NK-92 treated with Interleukin-12 subunit alpha and Interleukin-12 subunit beta, amount 100 ng/mL, for 24 hours (cell line): ENCODE data around the gene MARS1.

Experiments used
- DNase-seq: peaks from one replicate; lab custom pipeline; 2025; lab: John Stamatoyannopoulos, UW

The MARS1 gene

DNA sequence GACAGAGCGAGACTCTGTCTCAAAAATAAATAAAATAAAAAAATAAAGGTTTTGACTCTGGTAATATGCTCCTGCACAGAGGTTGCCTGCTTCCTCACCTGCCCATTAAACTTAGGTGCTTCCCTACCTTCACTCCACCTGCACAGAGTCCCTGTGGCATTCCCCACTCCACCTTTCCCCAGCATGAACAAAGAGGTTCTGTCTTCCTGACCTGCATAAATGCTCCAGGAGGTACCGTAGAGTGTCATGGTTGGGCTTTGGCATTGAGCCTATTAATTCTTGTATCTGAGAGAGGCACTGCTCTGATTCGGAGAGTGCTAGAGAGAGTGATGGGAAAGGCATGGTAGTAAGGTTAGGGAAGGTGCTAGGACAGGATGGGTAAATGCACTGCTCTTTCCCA is 14.5 kb upstream of the MARS1 start:
- no peak for DNase-seq

DNA sequence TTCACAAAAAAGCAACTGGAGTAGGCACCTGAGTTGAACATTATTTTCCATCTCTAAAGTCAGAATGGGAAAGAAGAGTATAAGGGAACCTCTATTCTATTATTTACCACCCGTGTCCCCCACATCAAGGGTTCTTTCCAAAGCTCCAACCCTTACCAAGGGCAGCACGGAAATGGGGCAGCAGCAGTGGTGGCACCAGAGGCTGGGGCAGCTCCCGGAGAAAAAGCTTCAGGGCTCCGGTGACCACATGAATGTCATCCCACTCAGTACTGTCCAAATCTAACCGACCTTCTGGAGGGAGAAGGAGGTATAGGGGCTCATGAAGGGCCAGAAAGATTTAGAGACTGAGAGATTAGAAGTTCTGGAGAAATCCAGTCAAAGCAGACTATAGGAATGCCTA is 14.0 kb upstream of the MARS1 start:
- DNase-seq = no peak

DNA sequence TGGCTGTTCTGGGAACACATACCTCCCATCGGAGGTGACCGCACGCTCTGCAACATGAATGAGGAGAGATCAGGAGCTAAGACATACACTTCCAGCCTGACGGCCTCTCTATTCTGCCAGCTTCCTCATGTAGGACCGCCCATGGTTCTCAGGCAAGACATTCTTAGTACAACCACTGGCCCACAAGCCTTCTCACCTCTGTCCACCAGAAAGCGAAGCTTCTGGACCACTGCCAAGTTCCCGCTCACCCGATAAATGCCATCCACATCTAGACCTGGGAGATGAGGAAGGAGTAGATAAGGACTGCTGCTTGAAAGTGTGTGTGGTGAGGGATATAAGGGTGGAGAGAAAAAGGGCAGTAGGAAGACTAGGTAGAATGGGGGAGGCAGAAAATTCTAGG is 13.4 kb upstream of the MARS1 start:
- no peak for DNase-seq

DNA sequence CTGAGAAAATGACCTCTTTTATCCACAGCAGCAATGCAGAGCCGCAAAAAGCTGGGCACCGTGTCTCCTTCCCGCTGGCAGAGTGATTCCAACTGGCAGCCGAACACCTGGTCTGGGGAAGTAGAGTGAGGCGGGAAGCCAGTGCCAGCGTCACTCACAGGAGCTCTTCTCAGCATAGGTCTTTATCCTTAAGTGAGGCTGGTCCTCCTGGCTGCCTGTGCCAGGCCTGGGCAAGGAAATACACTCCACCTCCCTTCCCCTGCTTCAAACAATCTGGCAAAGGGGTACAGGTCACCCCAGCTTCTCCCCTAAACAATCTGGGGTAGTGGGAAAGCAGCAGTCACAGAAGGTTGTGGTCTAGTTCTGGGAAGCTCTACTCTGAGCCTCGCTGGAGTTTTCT is 13.0 kb upstream of the MARS1 start:
- no peak for DNase-seq

DNA sequence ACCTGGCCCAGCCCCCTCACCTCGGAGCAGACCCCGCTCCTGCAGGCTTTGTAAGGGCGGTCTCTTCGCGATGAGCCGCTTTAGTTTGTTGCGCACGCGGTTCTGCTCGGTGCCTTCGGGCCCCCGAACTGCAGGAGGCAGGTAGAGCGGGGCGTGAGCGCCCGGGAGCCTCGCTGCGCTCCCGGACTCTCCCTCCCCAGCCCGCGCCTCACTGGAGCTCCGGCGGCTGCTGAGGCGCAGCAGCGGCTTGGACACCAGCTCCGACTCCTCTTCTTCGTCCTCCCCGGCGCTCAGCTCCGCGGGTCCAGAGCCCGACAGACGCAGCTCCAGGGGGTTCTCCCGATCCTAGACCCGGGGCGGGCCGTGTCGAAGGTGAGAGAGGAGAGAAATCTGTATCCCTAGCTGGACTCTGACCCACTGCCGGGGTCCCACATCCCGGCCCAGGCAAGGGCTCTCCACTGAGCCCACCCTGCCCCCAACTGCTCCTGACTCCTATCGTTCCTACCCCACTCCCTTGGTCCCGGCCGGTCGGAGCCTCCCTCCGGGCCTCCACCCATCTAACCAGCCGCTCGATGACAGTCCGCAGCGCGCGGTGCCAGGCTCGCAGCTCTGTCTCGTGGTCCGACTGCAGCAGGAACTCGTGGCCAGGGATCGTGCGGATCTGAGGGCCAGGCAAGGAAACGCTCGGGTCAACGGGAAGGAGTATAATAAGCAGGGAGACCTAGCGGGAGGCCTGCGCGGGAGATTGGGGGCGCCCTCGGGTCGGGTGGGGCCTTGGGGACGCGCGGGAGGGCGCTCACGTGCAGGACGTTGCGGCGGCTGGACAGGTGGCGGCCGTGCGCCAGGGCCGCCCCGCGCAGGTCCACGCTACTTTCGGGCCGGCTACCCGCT is 12.4 kb upstream of the MARS1 start:
- no peak for DNase-seq

DNA sequence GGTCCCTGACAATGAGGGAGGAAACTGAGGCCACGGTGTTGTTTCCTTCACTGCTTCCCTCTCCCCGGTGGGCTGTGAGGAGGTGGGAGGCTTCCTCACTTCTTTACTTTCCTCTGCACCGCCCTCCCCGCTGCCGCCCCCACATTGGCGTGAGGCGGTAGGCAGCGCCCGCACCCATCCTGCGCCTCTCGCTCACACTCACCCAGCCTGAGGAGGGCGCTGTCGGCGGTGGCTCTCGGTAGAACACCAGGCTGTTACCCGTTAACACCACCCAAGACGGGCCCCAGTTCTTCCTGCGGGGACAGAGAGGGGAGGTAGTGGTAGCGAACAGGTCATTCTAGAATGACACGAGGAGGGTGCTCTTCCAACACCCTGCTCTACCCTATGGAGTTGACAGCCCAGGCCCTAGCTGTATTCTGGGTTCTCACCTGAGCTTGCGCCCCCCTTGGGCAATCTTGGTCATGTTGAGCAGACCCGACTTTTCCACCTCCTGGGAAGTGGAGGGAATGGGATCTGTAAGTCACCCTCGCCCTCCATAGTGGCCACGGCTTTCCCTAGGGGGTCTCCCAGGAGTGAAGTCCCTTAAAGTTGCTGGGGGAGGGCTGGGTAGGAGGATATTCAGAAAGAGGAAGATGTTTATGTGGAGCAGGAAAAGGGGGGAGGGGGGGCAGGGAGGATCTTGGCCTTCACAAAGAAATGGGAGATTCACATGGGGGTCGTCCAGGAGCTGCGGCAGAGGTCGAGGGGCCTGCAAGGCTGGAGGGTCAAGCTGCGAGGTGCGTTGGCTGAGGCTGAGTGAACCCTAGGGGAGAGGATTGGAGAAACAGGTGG is 11.5 kb upstream of the MARS1 start:
- no peak for DNase-seq

DNA sequence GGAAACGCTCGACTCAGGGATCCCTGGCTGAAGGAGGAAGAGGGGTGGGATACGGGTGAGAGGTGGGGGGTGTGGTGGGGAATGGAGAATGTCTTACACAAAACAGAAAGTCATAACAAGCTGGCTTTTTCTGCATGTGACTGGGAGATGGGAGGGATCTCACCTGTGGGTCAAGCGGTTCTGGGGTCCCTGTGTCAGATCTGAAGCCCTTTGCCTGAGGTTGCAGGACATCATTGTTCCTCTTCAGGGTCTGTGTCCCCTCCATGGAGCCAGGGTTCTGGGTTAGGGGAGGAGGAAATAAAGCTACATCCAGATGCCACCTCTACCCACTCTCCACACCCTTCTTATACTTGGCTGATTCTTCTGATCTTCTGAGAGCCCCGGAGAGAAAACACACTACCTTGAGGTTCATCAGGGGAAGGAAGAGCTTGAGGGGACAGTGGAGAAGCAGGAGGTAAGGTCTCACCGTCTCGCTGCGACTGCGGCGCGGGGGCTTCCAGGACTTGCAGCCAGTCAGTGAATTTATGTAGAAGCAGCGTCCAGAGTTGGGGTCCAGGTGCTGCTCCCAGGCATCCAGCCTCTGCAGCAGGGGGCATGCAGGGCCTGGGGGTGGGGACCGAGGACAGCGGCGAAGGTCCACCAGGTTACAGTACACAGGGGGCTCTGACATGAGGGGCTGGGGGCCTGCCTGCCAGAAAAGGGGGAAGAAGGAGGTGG is 10.7 kb upstream of the MARS1 start:
- no peak for DNase-seq

DNA sequence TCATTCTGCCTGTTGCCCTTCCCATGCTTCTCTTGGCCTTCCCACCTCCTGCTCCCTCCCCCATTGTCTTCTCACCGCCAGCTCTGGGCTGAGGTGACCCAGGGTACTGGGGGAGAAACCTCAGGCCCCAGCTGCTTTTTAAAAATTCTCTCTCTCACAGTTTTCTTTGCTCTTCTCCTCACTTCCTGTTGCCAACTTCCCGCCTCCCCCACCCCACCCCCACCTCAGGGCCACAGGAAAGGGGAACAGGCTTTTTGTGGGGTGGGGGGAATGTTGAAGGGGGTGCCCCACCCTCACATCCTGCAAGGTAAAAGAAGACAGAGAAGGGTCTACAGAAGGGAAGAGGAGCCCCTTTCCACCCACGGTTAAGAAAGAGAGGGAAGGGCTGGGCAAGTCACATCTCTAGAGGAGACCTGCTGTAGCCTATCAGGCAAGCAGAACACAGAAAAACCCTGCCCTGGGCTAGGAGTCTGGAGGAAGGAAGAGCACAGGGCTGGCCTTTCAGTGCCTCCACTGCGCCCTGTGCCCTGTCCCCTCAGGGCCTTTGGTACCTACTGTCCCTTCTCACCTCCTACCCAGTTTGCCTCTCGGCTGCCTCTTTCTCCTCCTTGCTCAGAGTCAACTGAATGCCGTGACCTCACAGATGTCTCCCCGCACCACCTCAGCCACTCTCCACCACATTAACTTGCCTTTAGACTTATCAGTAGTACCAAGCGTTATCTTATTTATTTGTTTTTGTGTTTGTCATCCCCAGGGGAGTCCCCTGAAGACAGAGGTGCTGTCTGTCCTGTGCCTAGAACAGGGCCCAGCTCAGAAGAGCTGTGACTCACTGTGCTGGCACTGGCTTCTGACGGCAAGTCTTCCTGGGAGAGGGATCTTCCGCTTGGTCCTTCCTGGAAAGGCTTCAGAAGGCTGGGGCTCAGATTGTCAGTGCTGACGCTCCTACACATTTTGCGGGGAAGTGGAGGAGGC is 9.9 kb upstream of the MARS1 start:
- peak; percentile 35 for DNase-seq

DNA sequence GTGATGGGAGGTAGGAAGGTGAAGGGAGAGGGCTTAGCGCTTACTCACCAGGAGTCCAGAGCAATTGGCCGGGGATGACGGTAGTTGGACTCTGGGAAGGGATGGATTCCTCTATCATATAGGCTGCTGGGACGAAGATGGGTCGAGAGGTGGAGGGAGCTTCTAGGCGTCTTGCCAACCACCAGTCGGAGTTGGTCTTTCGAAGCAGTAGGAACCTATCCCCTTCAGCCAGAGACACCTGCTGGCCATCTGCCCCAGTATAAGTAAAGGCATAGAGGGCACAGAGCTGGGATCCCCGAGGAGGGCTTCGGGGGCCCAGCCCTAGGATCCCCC is 8.9 kb upstream of the MARS1 start:
- DNase-seq = no peak

DNA sequence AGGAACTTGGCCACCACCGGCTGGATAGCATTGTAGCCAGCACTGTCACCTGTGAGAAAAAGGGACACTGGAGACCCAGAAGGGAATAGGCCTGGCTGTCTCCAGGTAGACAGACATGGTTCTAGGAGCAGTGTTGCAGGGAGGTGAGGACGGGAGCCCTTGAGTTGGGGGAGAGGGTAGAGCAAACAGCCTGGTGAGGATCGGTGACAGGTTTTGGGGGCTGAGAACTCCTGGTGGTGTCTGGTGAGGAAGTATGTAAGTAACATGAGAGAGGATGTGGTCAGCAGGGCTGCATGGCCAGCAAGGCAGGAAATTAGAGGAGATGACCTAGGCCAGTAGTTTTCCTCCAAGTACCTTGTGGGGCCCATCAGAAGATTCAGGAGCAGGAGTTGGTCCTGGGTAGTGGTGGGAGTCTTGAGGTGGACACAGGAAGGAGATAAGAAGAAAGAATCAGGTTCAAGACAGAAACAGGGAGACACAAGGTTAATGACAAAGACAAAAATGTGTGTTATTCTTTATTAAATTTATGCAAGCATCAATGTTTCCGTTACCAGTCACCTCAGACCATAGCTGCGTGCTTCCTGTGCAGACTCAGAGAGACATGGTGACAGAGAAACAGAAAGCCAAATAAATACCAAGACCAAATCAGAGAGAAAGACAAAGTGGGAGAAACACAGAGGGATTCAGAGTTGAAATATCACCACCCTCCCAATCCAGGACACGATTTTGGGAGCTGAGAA is 8.3 kb upstream of the MARS1 start, which contains the start of gene ARHGAP9:
Gene ARHGAP9 (minus strand): TSS at position 491 of the 740 bp plus-strand sequence. CDS start 460 bp downstream, at position 31.
- DNase-seq = peak; percentile 60

DNA sequence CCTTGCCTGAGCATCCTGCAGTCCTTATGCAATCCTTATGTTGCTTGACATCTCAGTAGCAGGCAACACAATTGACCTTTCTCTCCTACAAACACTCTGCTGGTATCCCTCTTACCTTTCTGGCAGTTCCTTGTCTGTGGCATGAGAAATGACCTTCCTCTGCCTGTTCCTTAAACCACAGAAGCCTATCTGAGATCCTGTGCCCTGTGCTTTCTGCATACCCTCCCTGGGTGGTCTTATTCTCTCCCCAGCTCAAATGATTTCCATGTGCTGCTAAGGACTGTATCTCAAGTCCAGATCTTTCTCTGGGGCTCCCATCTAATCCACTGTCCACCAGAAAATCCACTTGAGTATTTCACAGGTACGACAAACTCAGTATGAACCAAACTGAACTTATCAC is 6.2 kb upstream of the MARS1 start:
- no peak for DNase-seq

DNA sequence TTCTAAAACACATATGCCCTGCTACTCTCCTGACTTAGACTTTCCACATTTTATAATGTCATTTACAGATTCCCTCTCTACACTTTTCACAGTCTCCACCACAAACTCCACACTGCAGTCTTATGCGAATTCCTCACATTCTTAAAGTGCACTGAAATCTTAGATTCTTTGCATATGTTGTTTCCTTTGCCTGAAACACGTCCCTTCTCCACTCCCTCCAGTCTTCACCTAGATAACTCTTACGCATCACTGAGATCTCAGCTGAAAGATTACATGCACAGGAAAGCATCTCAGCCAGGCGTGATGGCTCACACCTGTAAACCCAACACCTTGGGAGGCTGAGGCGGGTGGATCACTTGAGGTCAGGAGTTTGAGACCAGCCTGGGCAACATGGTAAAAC is 4.4 kb upstream of the MARS1 start:
- no peak for DNase-seq

DNA sequence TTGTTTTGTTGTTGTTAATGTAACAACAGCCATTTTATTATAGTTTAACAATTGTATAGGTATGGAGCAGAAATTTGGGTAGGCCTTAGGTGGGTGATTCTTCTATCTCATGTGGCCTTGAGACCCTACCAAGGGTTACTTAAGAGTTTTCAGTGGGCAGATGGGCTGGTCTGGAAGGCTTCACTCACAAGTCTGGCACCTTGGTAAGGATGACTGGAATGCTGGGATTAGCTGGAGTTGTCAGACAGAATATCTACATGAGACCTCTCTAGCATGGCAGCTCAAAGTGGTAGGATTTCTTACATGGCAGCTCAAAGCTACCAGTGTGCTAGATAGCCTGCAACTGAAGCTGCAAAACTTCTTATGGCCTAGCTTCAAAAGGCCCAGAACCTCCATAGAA is 2.2 kb upstream of the MARS1 start:
- DNase-seq = no peak

DNA sequence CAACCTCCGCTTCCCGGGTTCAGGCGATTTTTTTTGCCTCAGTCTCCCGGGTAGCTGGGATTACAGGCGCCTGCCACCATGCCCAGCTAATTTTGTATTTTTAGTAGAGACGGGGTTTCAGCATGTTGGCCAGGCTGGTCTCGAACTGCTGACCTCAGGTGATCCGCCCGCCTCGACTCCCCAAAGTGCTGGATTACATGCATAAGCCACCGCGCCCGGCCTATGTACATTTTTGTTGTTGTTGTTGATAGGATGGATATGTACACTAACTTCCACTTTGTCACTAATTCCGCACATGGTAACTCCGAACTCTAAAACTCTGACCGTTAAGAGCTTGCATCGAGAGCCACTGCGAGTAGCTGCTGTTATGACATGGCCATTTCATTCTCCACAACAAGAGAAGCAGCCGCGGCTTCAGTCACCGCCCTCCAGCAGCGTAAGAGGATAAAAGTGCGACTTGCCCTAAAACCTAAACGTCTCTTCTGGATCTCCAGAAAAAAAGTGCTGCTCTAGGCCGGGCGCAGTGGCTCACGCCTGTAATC is 742 bp upstream of the MARS1 start:
- DNase-seq = no peak

DNA sequence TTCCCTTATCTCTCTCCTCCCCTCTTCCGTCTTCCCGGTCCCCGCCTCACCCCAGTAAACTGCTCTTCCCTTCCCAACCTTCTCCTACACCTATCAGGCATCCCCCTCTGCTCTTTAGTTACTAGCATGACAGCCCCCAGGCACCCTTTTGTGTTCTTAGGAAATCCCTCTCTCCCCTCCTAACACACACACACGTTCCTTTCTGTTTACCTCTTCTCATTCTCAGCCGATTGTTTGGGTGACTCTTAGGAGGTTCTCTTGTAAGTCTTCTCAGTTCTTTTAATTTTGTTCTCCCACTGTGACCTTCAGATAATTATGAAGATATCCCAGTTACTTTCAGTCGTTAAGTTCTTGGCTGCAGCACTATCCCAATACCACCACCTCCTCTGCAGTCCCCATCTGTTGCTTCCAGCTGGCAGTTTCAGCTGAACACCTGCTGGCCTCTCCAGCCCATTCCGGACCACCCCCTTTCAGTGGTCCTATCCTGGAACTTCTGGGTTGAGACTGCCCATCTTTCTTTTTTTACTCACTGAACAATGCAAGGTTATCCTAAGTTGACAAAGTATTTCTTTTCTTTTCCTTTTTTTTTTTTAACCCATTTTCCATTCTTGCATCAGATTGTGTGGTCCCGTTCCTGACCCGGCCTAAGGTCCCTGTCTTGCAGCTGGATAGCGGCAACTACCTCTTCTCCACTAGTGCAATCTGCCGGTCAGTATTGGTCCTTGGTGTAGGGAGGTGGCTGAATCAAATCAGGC is 711 bp downstream of the MARS1 start:
- no peak for DNase-seq

DNA sequence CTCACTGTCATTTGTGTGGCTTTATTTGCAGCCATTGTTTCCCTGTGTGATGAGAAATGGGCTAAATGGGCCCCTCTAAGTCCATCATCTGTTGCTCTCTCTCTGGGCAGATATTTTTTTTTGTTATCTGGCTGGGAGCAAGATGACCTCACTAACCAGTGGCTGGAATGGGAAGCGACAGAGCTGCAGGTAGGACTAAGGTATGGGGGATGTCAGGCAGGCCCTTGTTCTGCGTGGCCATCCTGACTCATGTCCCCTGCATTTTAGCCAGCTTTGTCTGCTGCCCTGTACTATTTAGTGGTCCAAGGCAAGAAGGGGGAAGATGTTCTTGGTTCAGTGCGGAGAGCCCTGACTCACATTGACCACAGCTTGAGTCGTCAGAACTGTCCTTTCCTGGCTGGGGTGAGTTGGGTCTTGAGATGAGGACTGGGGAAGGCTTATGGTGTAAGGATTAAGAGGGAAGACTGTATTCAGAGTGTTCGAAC is 1.3 kb downstream of the MARS1 start:
- no peak for DNase-seq

DNA sequence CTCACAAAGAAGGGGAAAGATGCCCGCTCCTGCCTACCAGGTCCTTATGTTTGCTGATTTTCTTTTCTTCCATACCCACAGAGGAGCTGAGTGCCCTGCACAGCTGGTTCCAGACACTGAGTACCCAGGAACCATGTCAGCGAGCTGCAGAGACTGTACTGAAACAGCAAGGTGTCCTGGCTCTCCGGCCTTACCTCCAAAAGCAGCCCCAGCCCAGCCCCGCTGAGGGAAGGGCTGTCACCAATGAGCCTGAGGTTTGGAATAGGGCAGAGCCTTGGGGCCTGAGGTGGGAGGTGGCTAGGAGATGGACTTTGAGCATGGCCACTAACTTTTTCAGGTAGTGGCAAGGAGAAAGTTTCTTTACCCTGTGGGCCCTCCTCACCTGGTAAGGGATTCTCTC is 2.3 kb downstream of the MARS1 start:
- no peak for DNase-seq

DNA sequence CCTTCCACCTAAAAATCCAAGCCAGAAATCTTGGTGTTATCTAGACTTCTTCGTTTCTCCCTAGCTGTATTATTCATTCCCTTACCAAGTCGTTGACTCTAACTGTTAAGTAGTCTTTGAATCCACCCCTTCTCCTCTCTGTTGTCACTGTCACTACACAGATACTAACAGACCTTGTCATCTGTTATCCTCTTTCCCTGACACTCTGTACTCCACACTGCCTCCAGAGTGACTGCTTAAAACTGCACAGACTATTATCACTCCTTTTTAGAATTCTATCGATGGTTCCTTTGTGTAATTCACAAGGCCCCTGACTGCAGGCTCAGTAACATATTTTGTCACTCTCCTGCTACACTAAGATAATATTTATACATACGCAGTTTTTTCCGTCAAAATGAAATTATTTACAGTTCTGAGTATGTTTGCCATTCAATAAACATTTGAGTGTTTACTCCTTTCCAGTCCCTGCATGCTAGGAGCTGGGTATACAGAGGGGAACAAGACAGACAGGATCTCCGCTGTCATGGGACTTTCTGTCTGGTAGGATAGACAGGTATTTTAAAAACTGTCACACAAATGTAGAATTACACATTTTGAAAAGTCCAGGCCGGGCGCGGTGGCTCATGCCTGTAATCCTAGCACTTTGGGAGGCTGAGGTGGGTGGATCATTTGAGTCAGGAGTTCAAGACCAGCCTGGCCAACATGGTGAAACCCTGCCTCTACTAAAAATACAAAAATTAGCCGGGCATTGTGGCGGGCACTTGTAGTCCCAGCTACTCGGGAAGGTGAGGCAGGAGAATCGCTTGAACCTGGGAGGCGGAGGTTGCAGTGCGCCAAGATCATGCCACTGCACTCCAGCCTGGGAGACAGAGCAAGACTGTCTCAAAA is 3.8 kb downstream of the MARS1 start:
- DNase-seq = no peak
